Vagina (tissue), 2 donors: Measurements from ENCODE around the gene PRRC2B. TPM values are rescaled to one million over a fixed set of nuclear protein-coding genes. Genes with fewer than 3 reads are reported as not detected.

Experiments used
- DNase-seq, 2 donors: peaks; one replicate each; pipeline ENCODE4 v3.0.0-alpha.2; 2017; ENCODE audit errors: extremely low spot score in 2 of 2
- H3K27ac ChIP-seq: fragments of 200-600 bp; sonication (generic); one replicate; pipeline ENCODE4 v1.5.1; 2019
- H3K27me3 ChIP-seq: fragments of 200-600 bp; sonication (generic); one replicate; pipeline ENCODE4 v1.5.1; 2019
- H3K36me3 ChIP-seq, 2 donors: fragments of 200-600 bp; sonication (generic); one replicate each; pipeline ENCODE4 v1.5.1; 2017 to 2019
- H3K4me1 ChIP-seq: fragments of 200-600 bp; sonication (generic); one replicate; pipeline ENCODE4 v1.5.1; 2019
- H3K4me3 ChIP-seq, 2 donors: fragments of 200-600 bp; sonication (generic); 1 replicate in 1 of 2; 2 replicates in 1 of 2; pipeline ENCODE4 v1.5.1; 2016 to 2019
- H3K9me3 ChIP-seq: fragments of 200-600 bp; sonication (generic); one replicate; pipeline ENCODE4 v1.5.1; 2019
- POLR2A ChIP-seq, 2 donors: fragments of 450-650 bp; IDR thresholded peaks; one replicate each; pipeline ENCODE4 v1.6.1; 2017; ENCODE audit warnings: antibody characterized with exemption in 2 of 2, mild to moderate bottlenecking in 2 of 2, moderate library complexity in 2 of 2
- POLR2AphosphoS5 ChIP-seq, 2 donors: sonication (generic); formaldehyde crosslinking; IDR thresholded peaks; one replicate each; pipeline ENCODE4 v1.9.0; 2017; ENCODE audit warnings: antibody characterized with exemption in 2 of 2, mild to moderate bottlenecking in 2 of 2, low read depth in 1 of 2; ENCODE audit not compliant: insufficient read depth in 1 of 2
- intact Hi-C: fragments of 100-400 bp; cut with DNase I; formaldehyde crosslinking; loops from one replicate; pipeline ENCODE4 v1.15.1; 2023
- total RNA-seq: library from RNA; depleted of rRNA; stranded (reverse); fragments of >200 nt; gene quantifications from one replicate; pipeline ENCODE4 v1.2.3, GENCODE V29; 2016
- TF ChIP-seq, protein P1 (sequence below), 3 experiments: fragments of 450-650 bp in 2 of 3; fragments of 200-600 bp in 1 of 3; sonication (generic) in 1 of 3; IDR thresholded peaks; one replicate each; pipeline ENCODE4 v1.5.1; 2017 to 2019; ENCODE audit warnings: antibody characterized with exemption in 3 of 3, mild to moderate bottlenecking in 2 of 3, moderate library complexity in 2 of 3

The PRRC2B gene
- total RNA-seq, 1 donor from 2014 or later = 116 TPM

GRCh38 chr9:131484560-131485185 lies 90.8 kb downstream of the PRRC2B start:
- H3K27me3 ChIP-seq = no peaks in the 10 kb centered on the region
- H3K36me3 ChIP-seq = peaks cover 7 to 93% of the 10 kb centered on the region in 2 donors
- H3K4me1 ChIP-seq = peaks cover 20% of the 10 kb centered on the region
- H3K4me3 ChIP-seq = no peak overlapping the region
- TF ChIP-seq POLR2A (IDR thresholded peaks at IDR 0.05) = no peak
- TF ChIP-seq, protein P1, sequence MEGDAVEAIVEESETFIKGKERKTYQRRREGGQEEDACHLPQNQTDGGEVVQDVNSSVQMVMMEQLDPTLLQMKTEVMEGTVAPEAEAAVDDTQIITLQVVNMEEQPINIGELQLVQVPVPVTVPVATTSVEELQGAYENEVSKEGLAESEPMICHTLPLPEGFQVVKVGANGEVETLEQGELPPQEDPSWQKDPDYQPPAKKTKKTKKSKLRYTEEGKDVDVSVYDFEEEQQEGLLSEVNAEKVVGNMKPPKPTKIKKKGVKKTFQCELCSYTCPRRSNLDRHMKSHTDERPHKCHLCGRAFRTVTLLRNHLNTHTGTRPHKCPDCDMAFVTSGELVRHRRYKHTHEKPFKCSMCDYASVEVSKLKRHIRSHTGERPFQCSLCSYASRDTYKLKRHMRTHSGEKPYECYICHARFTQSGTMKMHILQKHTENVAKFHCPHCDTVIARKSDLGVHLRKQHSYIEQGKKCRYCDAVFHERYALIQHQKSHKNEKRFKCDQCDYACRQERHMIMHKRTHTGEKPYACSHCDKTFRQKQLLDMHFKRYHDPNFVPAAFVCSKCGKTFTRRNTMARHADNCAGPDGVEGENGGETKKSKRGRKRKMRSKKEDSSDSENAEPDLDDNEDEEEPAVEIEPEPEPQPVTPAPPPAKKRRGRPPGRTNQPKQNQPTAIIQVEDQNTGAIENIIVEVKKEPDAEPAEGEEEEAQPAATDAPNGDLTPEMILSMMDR (IDR thresholded peaks at IDR 0.05) = no peak
- no peak for TF ChIP-seq POLR2AphosphoS5 (IDR thresholded peaks at IDR 0.05; ENCODE audit: insufficient read depth in 1 of 2, low read depth in 1 of 2)
- intact Hi-C loops = no loop called here
- no peak for DNase-seq
- H3K9me3 ChIP-seq = no peaks in the 10 kb centered on the region
- H3K27ac ChIP-seq = no peak overlapping the region

- no peak for TF ChIP-seq POLR2AphosphoS5 (IDR thresholded peaks at IDR 0.05; ENCODE audit: insufficient read depth in 1 of 2, low read depth in 1 of 2)
- no peak for TF ChIP-seq POLR2A (IDR thresholded peaks at IDR 0.05)
- TF ChIP-seq, protein P1 (IDR thresholded peaks at IDR 0.05) = no peak
- no peaks in the 10 kb centered on the region for H3K9me3 ChIP-seq
- DNase-seq = no peak
- H3K27me3 ChIP-seq = no peaks in the 10 kb centered on the region
- H3K4me1 ChIP-seq = peaks cover 20% of the 10 kb centered on the region
- H3K36me3 ChIP-seq = peaks cover 7 to 93% of the 10 kb centered on the region in 2 donors
- intact Hi-C loops = no loop called here
- H3K4me3 ChIP-seq = no peak overlapping the region
- H3K27ac ChIP-seq = no peak overlapping the region
Observed at GRCh38 chr9:131485206-131485605, 91.3 kb downstream of the PRRC2B start.

DNA sequence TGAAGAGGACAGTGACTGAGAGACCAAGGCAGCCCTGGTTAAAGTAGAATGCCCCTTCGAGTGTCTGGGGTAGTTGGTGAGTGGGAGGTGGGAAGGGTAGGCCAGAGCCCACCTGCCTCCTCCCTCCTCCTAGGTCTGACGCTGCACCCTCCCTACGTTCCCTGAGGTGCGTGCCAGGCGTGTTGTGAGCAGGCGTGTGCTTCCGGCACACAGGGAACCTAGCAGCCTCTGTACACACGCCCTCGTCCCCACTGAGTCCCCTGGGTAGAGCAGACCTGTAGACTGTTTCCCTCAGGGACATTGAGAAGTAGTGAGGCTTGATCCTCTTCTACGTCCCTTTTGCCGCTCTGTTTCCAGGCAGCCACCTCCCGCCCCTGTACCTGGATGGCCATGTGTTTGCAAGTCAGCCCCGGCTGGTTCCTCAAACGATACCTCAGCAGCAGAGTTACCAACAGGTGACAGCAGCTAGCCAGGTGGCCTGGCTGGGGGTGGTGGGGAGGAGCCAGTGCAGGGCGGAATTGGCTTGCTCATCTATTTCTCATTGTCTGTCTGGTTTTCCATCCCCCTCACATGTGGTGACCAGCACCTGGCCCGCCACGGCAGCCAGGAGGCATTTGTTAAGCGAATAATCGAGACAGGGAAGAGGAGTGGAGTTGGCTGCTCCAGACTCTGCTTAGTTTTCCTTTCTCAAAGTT lies 92.0 kb downstream of the PRRC2B start:
- Histone ChIP-seq H3K9me3 (no peaks in the 10 kb centered on the region), H3K4me1 (peaks cover 20% of the 10 kb centered on the region), H3K36me3 (peaks cover 7 to 95% of the 10 kb centered on the region in 2 donors), H3K27ac (no peak overlapping the region), H3K27me3 (no peaks in the 10 kb centered on the region), H3K4me3 (no peak overlapping the region)
- no peak for DNase-seq
- intact Hi-C loops = no loop called here
- TF ChIP-seq POLR2AphosphoS5 (IDR thresholded peaks at IDR 0.05; ENCODE audit: insufficient read depth in 1 of 2, low read depth in 1 of 2) (no peak), POLR2A (IDR thresholded peaks at IDR 0.05) (no peak)
- TF ChIP-seq, protein P1 (IDR thresholded peaks at IDR 0.05) = no peak

DNA sequence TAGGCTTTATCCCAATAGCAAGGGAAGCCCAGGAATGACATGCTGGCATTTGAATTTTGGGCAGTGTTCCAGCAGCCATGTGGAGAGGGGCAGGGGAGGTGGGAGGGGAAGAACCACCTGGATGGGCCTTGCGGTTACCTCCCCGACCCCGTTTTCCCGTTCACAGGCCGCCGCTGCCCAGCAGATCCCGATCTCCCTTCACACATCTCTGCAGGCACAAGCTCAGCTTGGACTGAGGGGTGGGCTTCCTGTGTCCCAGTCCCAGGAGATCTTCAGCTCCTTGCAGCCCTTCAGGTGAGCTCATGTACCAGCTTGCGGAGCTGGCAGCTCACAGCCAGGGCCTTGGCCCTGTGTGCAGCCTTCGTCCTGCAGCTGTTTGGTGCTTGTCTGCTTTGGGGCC lies 93.1 kb downstream of the PRRC2B start:
- H3K4me1 ChIP-seq = peaks cover 14% of the 10 kb centered on the region
- H3K27me3 ChIP-seq = no peaks in the 10 kb centered on the region
- no peaks in the 10 kb centered on the region for H3K9me3 ChIP-seq
- intact Hi-C loops = no loop called here
- H3K4me3 ChIP-seq = no peak overlapping the region
- no peak overlapping the region for H3K27ac ChIP-seq
- peaks cover 7 to 100% of the 10 kb centered on the region in 2 donors for H3K36me3 ChIP-seq
- TF ChIP-seq POLR2AphosphoS5 (IDR thresholded peaks at IDR 0.05; ENCODE audit: insufficient read depth in 1 of 2, low read depth in 1 of 2) (no peak), POLR2A (IDR thresholded peaks at IDR 0.05) (no peak)
- TF ChIP-seq, protein P1 (IDR thresholded peaks at IDR 0.05) = no peak
- no peak for DNase-seq

DNA sequence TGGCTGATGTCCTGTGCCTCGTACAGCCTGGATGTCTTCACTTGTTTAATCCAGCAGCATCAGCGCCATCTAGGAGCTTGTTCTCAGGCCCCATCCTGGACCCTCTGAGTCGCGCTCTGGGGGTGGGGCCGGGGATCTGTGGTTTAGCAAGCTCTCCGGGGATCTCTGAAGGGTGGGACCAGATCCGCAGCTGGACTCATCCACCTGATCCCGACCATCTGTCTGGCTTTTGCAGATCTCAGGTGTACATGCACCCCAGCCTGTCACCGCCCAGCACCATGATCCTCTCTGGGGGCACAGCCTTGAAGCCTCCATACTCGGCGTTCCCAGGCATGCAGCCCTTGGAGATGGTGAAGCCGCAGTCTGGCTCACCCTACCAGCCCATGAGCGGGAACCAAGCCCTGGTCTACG lies 93.7 kb downstream of the PRRC2B start:
- Histone ChIP-seq H3K27me3 (no peaks in the 10 kb centered on the region), H3K27ac (no peak overlapping the region), H3K9me3 (no peaks in the 10 kb centered on the region), H3K36me3 (peaks cover 7 to 100% of the 10 kb centered on the region in 2 donors), H3K4me3 (no peak overlapping the region), H3K4me1 (peaks cover 9% of the 10 kb centered on the region)
- intact Hi-C loops = no loop called here
- TF ChIP-seq POLR2AphosphoS5 (IDR thresholded peaks at IDR 0.05; ENCODE audit: insufficient read depth in 1 of 2, low read depth in 1 of 2) (no peak), POLR2A (IDR thresholded peaks at IDR 0.05) (no peak)
- TF ChIP-seq, protein P1 (IDR thresholded peaks at IDR 0.05) = no peak
- DNase-seq = no peak
